22Rv1 (cell line): ENCODE measurements around the gene TEAD3.

ENCODE experiments used
- ZFX ChIP-seq: fragments of 450-650 bp; IDR thresholded peaks from 2 replicates; pipeline ENCODE4 v1.6.1; 2017; ENCODE audit warnings: antibody characterized with exemption, borderline replicate concordance
- TF ChIP-seq, protein P1 (sequence below): fragments of 450-650 bp; IDR thresholded peaks from 2 replicates; pipeline ENCODE4 v1.5.1; 2017; ENCODE audit warnings: mild to moderate bottlenecking

- TF ChIP-seq, protein P1, sequence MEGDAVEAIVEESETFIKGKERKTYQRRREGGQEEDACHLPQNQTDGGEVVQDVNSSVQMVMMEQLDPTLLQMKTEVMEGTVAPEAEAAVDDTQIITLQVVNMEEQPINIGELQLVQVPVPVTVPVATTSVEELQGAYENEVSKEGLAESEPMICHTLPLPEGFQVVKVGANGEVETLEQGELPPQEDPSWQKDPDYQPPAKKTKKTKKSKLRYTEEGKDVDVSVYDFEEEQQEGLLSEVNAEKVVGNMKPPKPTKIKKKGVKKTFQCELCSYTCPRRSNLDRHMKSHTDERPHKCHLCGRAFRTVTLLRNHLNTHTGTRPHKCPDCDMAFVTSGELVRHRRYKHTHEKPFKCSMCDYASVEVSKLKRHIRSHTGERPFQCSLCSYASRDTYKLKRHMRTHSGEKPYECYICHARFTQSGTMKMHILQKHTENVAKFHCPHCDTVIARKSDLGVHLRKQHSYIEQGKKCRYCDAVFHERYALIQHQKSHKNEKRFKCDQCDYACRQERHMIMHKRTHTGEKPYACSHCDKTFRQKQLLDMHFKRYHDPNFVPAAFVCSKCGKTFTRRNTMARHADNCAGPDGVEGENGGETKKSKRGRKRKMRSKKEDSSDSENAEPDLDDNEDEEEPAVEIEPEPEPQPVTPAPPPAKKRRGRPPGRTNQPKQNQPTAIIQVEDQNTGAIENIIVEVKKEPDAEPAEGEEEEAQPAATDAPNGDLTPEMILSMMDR, result no peak
- no peak for TF ChIP-seq ZFX
Measured at GRCh38 chr6:35522151-35522550, 25.3 kb upstream of the TEAD3 start.
